Hematopoietic multipotent progenitor cell treated with erythropoietin and hydrocortisone succinate and interleukin-3 and kit ligand, for 15 days (in vitro differentiated cells): Measurements from ENCODE around the gene ITGB3.

Experiments
- DNase-seq: peaks from one replicate; pipeline ENCODE4 v3.0.0-alpha.2; 2015; ENCODE audit warnings: low spot score

ITGB3 gene

GRCh38 chr17:47299239-47299910, 45.7 kb downstream of the ITGB3 start:
- DNase-seq: no peak

DNA sequence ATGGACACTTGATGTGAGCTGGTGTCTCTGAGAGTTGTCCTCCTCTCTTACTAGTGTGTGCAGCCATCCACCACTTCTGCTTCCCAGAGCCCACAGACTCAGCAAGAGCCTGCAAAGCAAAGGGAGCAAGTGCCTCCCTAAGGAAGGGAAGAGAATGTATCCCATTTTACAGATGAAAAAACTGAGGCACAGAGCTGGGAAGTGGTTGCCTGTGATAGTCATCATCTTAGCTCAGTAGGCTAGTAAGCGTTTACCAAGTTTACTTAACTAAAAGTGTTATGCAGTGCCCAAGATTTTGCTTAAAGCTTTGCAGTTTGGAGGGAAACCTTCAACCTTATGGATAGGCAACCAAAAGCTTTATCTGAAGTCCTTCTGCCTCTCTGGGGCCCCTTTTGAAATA, 47.1 kb downstream of the ITGB3 start:
- DNase-seq: no peak

DNA sequence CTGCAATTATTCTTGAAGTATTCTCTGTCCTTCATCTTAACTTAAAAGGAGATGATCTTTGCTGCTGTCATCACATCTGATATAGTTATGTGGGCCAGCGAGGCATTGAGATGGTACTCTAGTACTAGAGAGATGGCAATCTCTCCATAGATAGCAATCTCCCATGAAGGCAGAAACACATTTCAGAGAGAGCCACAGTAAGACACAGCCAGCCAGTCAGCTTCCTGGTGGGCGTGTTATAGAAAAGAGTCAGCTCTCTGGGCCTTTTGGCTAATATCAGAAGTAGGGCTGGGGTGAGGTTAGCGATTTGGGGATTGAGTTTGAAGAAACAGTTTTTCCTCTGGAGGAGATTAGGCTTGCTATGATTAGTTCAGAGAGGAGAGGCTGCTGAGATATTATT, 47.5 kb downstream of the ITGB3 start:
- DNase-seq: no peak

DNA sequence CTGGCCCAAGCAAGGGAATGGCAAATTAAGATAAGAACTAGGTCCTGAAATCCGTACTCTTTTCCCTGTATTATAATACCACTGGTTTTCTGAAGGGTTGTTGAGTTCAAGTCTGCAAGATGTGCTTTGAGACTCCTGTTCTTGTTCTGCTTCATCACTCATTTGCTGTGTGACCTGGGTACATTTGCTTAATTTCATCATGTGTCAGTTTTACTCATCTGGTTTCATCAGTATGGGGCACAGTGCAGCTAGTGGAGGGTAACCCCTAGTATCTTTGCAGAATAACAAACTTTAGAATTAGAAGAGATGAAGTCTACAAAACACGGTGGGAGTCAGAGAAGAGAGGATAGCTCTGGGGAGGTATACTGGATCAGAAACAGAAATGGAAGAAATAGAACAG, 48.2 kb downstream of the ITGB3 start:
- DNase-seq: no peak

DNA sequence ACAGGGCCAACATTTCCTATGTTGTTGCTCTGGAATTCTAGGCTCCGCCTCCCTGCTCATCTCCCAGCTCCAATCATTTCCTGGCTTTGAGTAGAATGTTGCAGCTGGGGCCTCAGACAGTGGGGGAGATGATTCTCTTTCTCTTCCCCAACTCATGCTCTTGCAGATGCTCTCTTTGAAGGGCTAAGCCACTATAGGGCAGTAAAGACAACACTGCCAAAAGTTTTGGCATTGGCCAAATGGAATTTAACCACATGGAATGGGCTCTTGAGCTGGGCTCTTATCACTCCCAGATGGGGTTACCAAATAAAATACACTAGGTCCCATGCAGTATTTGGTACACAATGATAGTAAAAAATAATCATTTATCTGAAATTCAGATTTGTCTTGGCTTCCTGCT, 50.6 kb downstream of the ITGB3 start:
- no peak for DNase-seq

DNA sequence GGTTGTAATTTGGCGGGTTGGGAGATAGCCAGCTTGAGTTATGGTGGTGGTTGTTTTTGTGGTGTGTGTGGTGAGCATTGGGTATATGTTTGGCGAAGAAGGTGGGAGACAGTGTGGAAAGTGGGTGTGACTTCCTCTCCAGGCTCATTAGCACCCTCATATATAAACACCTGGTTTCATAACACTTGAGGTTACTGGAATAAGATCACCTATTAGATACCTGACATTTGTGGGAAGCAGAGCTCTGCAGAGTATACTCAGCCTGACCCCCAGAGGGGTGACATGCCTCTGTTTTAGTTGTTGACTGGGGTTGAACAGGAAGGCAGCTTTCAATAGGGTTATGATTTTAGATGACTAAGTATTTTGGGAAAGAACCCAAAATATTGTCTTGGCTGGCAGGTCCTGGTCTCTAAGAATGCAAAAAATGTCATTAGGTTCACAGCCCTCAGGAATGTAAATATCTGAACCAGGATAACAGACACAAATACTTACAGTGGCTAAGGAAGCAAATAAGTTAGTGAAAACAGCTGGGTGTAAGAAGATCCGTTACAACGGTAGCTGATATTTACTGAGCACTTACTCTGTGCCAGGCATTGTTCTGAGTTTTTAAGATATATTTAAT, 51.8 kb downstream of the ITGB3 start:
- no peak for DNase-seq

DNA sequence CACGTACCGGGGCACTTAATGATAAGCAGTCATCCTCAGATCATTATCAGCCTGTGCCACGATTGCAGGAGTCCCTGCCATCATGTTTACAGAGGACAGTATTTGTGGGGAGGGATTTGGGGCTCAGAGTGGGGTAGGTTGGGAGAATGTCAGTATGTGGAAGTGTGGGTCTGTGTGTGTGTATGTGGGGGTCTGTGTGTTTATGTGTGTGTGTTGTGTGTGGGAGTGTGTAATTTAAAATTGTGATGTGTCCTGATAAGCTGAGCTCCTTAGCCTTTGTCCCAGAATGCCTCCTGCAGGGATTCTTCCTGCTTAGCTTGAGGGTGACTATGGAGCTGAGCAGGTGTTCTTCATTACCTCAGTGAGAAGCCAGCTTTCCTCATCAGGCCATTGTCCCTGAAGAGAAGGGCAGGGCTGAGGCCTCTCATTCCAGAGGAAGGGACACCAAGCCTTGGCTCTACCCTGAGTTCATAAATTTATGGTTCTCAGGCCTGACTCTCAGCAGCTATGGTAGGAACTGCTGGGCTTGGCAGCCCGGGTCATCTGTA, 56.6 kb downstream of the ITGB3 start:
- DNase-seq: no peak

DNA sequence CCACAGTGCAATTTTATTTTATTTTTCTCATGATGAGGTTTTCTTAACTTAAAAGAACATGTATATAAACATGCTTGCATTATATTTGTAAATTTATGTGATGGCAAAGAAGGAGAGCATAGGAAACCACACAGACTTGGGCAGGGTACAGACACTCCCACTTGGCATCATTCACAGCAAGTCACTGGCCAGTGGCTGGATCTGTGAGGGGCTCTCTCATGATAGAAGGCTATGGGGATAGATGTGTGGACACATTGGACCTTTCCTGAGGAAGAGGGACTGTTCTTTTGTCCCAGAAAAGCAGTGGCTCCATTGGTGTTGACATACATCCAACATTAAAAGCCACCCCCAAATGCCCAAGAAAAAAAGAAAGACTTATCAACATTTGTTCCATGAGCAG, 57.8 kb downstream of the ITGB3 start:
- no peak for DNase-seq

GRCh38 chr17:47315451-47316266, 62.0 kb downstream of the ITGB3 start:
- peak; percentile 77 for DNase-seq

GRCh38 chr17:47316311-47316710, 62.7 kb downstream of the ITGB3 start:
- DNase-seq: no peak

DNA sequence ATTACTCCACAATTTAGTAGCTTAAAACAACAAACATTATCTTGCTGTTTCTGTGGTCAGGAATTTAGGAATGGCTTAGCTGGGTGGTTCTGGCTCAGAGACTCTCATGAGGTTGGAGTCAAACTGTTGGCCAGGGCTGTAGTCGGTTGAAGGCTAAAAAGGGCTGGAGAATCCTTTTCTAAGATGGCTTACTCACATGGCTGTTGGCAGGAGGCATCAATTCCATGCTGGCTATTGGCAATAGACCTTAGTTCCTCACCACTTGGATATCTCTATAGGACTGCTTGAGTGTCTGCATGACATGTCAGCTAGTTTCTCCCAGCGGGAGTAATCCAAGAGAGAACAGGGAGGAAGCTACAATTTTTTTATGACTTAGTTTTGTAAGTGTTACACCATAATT, 63.5 kb downstream of the ITGB3 start:
- no peak for DNase-seq

DNA sequence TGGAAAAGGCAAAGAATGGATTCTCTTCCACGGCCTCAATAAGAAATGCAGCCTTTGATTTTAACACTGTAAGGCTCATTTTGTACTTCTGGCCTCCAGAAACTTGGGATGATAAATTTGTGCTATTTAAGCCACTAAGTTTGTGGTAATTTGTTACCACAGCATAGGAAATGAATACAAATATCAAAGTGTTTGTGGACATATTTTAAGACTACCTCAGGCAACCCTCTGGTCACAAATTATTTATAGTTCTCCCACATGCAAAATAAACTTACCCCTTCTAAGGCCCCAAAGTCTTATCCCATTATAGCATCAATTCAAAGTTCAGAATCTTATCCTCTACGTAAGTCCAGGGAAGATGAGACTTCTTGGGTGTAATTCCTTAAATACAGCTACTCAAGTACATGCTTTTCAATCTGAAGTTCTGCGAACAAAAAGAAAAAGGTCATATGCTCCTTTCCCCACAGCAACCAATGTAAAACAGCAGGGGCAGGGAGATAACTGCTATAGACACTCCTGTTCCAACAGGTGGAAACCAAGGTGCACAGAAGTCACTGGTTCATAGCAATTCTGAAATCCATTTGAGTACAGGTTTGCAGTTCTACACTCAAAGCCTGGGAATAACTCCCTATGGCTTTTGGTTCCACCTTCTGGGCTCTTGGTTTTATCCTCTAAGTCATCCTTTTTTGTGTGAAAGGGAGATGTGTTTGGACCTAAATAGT, 64.7 kb downstream of the ITGB3 start:
- no peak for DNase-seq

DNA sequence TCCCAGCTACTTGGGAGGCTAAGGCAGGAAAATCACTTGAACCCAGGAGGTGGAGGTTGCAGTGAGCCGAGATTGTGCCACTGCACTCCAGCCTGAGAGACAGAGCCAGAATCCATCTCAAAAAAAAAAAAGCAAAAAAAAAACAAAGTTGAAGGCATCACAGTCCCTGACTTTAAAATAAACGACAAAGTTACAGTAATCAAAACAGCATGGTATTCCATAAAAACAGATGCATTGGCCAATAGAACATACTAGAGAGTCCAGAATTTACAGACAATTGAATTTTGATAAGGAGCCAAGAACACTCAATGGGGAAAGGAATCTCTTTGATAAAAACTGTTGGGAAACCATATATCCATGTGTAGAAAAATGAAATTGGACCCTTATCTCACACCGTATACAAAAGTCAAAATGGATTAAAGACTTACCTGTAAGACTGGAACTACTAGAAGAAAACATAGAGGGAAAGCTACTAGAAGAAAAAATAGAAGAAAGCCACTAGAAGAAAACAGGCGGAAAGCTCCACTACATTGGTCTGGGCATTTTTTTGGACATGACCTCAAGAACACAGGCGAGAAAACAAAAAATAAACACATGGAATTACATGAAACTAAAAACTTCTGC, 67.4 kb downstream of the ITGB3 start:
- DNase-seq: no peak

GRCh38 chr17:47323382-47324223, 70.0 kb downstream of the ITGB3 start, which contains the start of gene EFCAB13:
TSS of gene EFCAB13 (plus strand) at chr17:47323955. CDS start at chr17:47328354, 4,399 bp downstream.
- peak; percentile 82 for DNase-seq

- DNase-seq: peak; percentile 34
Measured at GRCh38 chr17:47324224-47325020, 70.8 kb downstream of the ITGB3 start.

DNA sequence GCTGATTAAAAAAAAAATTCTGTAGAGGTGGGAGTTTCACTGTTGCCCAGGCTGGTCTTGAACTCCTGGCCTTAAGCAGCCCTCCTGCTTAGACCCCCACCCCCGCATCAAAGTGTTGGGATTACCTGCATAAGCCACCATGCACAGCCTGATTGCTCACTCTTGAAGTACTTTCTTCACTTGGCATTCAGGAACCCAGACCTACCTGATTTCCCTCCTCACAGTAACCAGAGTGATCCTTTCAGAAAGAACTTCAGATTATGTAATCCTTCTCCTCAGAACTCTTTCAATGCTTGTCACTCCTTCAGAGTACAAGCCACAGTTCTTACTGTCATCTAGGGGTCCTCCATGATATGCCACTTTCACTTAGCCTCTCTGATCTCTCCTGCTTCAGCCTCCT, 71.5 kb downstream of the ITGB3 start:
- no peak for DNase-seq

DNA sequence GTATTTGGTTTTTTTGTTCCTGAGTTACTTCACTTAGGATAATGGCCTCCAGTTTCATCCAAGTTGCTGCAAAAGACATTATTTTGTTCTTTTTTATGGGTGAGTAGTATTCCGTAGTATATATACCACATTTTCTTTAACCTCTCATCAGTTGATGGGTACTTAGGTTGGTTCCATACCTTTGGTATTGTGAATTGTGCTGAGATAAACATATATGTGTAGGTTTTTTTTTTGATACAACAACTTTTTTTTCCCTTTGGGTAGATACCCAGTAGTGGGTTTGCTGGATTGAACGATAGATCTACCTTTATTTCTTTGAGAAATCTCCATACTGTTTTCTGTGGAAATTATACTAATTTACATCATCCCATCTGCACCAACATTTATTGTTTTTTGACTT, 76.9 kb downstream of the ITGB3 start:
- no peak for DNase-seq

DNA sequence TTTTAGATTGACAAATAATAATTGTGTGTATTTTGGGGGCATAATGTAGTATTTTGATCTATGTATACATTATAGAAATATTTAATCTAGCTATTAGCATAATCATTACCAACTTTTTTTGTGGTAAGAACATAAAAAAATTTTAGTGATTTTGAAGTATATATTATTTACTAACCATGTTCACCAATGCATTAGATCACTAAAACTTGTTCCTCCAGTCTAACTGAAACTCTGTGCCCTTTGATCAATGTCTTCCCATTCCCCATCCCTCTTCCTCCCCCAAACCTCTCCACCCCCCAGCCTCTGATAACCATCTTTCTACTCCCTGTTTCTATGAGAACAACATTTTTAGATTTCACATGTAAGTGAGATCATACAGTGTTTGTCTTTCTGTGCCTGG, 78.7 kb downstream of the ITGB3 start:
- DNase-seq: no peak

- no peak for DNase-seq
Measured at GRCh38 chr17:47335101-47335936, 81.7 kb downstream of the ITGB3 start.
